Stomach smooth muscle (tissue), 2 donors: Measurements from ENCODE around the gene SRGAP1.
"Not testable (repeated sequence)": the region's sequence is repeated elsewhere in the genome, so short reads cannot be mapped to it uniquely, and the experiment has no call there.

Experiments used
- H3K27ac ChIP-seq: one replicate; pipeline ENCODE4 v1.7.0; 2013; ENCODE audit warnings: mild to moderate bottlenecking, low read length, inconsistent platforms
- H3K27me3 ChIP-seq, 2 donors: one replicate each; pipeline ENCODE4 v1.7.0; 2013; ENCODE audit warnings: low read length in 2 of 2; ENCODE audit not compliant: insufficient read depth in 2 of 2, control insufficient read depth in 1 of 2
- H3K36me3 ChIP-seq, 2 donors: one replicate each; pipeline ENCODE4 v1.7.0; 2013; ENCODE audit warnings: low read length in 2 of 2; ENCODE audit not compliant: control insufficient read depth in 2 of 2, insufficient read depth in 2 of 2
- H3K4me1 ChIP-seq: one replicate; pipeline ENCODE4 v1.7.0; 2013; ENCODE audit warnings: low read length; ENCODE audit not compliant: control insufficient read depth, insufficient read depth
- H3K4me3 ChIP-seq, 2 donors: one replicate each; pipeline ENCODE4 v1.7.0; 2013; ENCODE audit warnings: low read length in 2 of 2
- H3K9ac ChIP-seq, 2 donors: one replicate each; pipeline ENCODE4 v1.7.0; 2013; ENCODE audit warnings: low read length in 2 of 2, mild to moderate bottlenecking in 1 of 2
- H3K9me3 ChIP-seq, 2 donors: one replicate each; pipeline ENCODE4 v1.7.0; 2013; ENCODE audit warnings: low read length in 2 of 2; ENCODE audit not compliant: control insufficient read depth in 2 of 2
- donor health status: healthy.
- donor health status: Pancreatic carcinoma.

The SRGAP1 gene

GRCh38 chr12:64008596-64008995 is 164.1 kb downstream of the SRGAP1 start:
- Histone ChIP-seq H3K9me3 (no peaks in the 10 kb centered on the region), H3K36me3 (no peaks in the 10 kb centered on the region), H3K4me3 (no peak overlapping the region), H3K27me3 (no peaks in the 10 kb centered on the region), H3K4me1 (peaks cover 3% of the 10 kb centered on the region), H3K27ac (no peak overlapping the region), H3K9ac (no peak overlapping the region)

GRCh38 chr12:64009321-64010068 is 165.0 kb downstream of the SRGAP1 start:
- Histone ChIP-seq H3K4me1 (peaks cover 3% of the 10 kb centered on the region), H3K27ac (no peak overlapping the region), H3K36me3 (no peaks in the 10 kb centered on the region)

DNA sequence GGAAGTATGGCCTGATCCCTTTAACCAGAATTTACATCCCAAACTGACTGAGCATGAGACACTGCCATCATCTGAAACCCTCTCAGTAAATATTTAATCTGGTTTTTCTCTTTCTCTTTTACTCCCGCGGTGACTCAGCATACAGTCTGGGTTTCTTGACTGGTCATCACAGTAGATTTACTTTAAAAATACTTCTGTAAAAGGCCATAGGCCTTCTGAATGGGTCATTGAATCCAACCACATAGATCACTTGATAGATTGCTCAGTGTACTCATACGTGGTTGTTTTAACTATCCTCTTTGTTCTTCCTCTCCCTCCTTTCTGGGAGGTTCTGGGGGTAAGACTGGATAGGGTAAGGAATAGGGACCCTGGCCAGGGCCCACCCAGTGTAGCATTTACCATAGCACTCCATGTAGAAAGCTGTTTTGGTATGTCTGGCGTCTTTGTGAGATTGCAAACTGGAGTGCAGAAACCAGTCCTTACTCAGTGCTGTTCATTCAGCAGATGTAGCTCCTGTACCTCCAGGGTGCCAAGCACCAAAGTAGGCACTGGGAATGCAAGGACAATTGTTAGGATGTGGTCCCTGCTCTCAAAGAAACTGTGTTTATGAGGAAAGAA is 165.7 kb downstream of the SRGAP1 start:
- Histone ChIP-seq H3K9ac (no peak overlapping the region), H3K4me1 (peaks cover 3% of the 10 kb centered on the region), H3K4me3 (peak overlapping the region in 1 of 2 donors; percentile 1), H3K27ac (no peak overlapping the region), H3K9me3 (no peaks in the 10 kb centered on the region), H3K27me3 (no peaks in the 10 kb centered on the region), H3K36me3 (no peaks in the 10 kb centered on the region)

More at GRCh38 chr12:64009321-64010068, 165.0 kb downstream of the SRGAP1 start:
- Histone ChIP-seq H3K9ac (no peak overlapping the region), H3K9me3 (no peaks in the 10 kb centered on the region), H3K4me3 (peak overlapping the region in 1 of 2 donors; percentile 1), H3K27me3 (no peaks in the 10 kb centered on the region)

DNA sequence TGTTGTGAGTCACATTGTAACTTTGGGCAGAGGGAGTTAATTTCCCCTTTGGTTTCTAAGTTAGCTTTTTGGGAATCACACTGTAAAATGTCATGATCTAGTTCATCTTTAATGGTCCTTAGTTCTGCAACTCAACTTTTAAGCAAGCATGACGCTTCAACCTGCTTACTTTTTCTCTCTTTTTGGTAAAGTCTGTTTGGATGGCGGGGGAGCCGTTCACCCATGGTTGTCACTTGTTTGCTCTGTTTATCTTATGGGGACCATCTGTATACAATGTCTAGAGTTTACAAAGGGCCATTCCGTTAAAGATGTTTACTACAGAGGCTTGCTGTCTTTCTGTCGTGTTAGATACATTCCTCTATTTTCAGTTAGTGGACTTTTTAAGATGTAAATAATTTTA is 172.0 kb downstream of the SRGAP1 start:
- H3K4me3 ChIP-seq = no peak overlapping the region

GRCh38 chr12:64018116-64018515 is 173.6 kb downstream of the SRGAP1 start:
- H3K4me3 ChIP-seq, H3K36me3 ChIP-seq, H3K27me3 ChIP-seq, H3K9ac ChIP-seq, H3K4me1 ChIP-seq, H3K27ac ChIP-seq, H3K9me3 ChIP-seq: not testable (repeated sequence)

More for the DNA sequence above, 172.0 kb downstream of the SRGAP1 start:
- Histone ChIP-seq H3K4me1 (no peaks in the 10 kb centered on the region), H3K27me3 (no peaks in the 10 kb centered on the region), H3K36me3 (no peaks in the 10 kb centered on the region), H3K9ac (no peak overlapping the region), H3K9me3 (no peaks in the 10 kb centered on the region), H3K27ac (no peak overlapping the region)

DNA sequence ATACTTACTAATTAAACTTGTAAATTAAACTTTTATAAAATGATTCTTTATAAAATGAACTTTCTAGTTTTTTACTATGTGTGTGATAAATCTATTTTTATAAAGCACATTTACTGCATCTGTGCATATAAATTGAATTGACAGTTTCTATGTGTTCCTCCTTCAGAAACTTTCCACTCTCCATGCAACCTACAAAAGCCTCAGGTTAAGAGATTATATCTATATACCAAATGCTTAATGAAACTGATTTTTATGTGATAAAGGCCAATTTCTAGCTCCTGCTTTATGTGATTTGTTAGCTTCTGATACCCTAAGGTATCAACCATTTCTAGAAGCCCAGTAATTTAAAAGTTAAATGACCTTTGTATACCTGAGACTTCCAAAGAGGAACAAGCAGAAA is 174.0 kb downstream of the SRGAP1 start:
- Histone ChIP-seq H3K27me3 (no peaks in the 10 kb centered on the region), H3K9ac (no peak overlapping the region), H3K4me3 (no peak overlapping the region), H3K4me1 (no peaks in the 10 kb centered on the region), H3K36me3 (no peaks in the 10 kb centered on the region), H3K27ac (no peak overlapping the region), H3K9me3 (no peaks in the 10 kb centered on the region)

GRCh38 chr12:64019101-64019500 is 174.6 kb downstream of the SRGAP1 start:
- Histone ChIP-seq H3K9me3 (no peaks in the 10 kb centered on the region), H3K4me1 (no peaks in the 10 kb centered on the region), H3K9ac (no peak overlapping the region), H3K4me3 (no peak overlapping the region), H3K27me3 (no peaks in the 10 kb centered on the region), H3K27ac (no peak overlapping the region), H3K36me3 (no peaks in the 10 kb centered on the region)

DNA sequence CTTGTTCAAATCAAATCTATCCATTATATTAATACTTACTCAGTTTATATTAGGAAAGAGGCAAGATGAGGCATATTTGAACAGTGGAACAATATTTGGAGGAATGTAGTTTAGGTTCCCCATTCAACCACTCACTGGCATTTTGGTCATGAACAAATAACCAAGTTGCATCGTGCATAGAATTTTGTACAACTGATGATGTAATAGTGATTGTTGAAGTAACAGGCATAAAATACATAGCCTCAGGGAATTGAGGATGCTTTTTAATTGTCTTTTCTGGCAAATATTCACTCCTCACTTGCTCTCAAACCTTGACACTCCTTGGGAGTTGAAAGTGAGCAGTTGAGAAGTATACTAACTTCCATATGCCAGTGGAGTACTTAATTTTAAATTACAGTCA is 175.2 kb downstream of the SRGAP1 start:
- H3K4me1 ChIP-seq = no peaks in the 10 kb centered on the region
- no peak overlapping the region for H3K27ac ChIP-seq
- H3K36me3 ChIP-seq = no peaks in the 10 kb centered on the region
- no peak overlapping the region for H3K4me3 ChIP-seq
- H3K27me3 ChIP-seq = no peaks in the 10 kb centered on the region
- no peak overlapping the region for H3K9ac ChIP-seq
- H3K9me3 ChIP-seq = no peaks in the 10 kb centered on the region

DNA sequence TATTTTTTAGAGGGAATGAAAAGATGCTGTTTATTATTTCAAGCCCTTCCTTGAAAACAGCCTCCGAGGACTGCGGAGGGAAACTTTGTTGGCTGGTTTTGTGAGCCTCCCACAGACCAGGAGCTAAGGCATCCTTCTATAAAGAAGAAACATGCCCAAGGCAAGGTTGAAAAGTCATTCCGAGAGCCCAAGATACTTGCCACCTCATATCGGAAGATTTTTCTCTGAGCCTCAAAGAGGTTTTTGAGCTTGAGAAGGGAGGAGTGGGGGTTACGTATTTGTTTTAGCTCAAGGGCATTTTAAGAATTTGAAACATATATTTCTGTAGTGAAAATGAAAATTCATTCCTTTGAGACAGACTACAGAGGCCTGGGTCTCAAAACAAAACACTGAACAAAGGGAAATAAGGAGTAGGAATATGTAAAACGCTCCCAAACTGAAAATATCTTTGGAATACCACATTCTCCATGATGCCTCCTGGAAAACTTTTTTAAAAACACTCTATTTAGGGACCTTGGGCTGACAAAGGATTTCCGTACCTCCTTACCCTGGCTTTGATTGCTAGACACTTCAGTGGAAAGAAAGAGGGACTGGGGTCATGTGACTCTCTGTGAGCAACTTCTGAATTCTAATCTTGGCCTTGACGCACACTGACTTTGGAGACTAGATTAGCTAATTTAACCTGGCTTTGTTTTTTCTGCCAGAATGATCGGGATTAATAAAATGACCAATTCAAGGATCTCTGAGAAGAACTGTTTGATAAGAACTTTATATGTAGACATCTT is 180.9 kb downstream of the SRGAP1 start:
- no peak overlapping the region for H3K27ac ChIP-seq
- H3K36me3 ChIP-seq = no peaks in the 10 kb centered on the region
- H3K4me3 ChIP-seq = no peak overlapping the region

DNA sequence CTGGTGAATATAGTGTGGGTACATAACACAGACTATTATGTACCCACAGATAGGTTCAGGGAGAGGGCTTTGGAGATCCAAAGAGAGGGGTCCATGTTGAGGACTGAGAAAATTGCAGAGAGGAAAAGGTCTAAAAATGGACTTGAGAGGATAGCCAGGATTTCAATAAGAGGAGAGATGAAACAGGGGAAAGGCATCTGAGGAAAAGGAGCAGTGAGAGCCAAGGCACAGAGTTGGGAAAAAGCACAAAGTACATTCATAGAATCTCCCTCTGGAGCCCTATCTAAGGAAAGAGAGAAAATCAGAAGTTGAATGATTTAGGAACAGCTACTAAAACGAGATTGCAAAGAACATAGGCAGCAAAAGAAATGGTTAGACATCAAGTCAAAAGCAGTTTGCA is 182.8 kb downstream of the SRGAP1 start:
- Histone ChIP-seq H3K36me3 (no peaks in the 10 kb centered on the region), H3K9me3 (no peaks in the 10 kb centered on the region), H3K27me3 (no peaks in the 10 kb centered on the region), H3K27ac (no peak overlapping the region), H3K4me3 (no peak overlapping the region), H3K4me1 (no peaks in the 10 kb centered on the region), H3K9ac (no peak overlapping the region)

More for the DNA sequence above, 180.9 kb downstream of the SRGAP1 start:
- Histone ChIP-seq H3K27me3 (no peaks in the 10 kb centered on the region), H3K9ac (no peak overlapping the region), H3K9me3 (no peaks in the 10 kb centered on the region), H3K4me1 (no peaks in the 10 kb centered on the region)
